Measurements from ENCODE around the gene STX16.
"Not testable (repeated sequence)": the region's sequence is repeated elsewhere in the genome, so short reads cannot be mapped to it uniquely, and the experiment has no call there.

GRCh38 chr20:58726156-58726555 lies 75.1 kb downstream of the STX16 start:
- not testable (repeated sequence) for TF ChIP-seq POLR2A, CTCF (IDR thresholded peaks at IDR 0.05)
